HepG2 (cell line): ENCODE results near the gene ATP12A.

Experiments
- CHD2 ChIP-seq: IDR thresholded peaks from 2 replicates; pipeline ENCODE4 v1.6.1; 2011; ENCODE audit warnings: low read depth, low read length, improper control_type of control experiment
- EZH2 ChIP-seq: conservative IDR thresholded peaks from 2 replicates; pipeline ENCODE4 v1.6.1; 2012; ENCODE audit warnings: mild to moderate bottlenecking, low read depth, low read length, moderate library complexity
- JUNB ChIP-seq: sonication (generic); formaldehyde crosslinking; IDR thresholded peaks from 2 replicates; pipeline ENCODE4 v1.8.0; 2022; ENCODE audit warnings: missing genetic modification reagents, mild to moderate bottlenecking, borderline replicate concordance
- NR2C2 ChIP-seq: sonication (generic); formaldehyde crosslinking; IDR thresholded peaks from 2 replicates; pipeline ENCODE4 v1.4.0; 2020; ENCODE audit warnings: missing genetic modification reagents, mild to moderate bottlenecking, moderate library complexity, borderline replicate concordance
- SIX1 ChIP-seq: sonication (generic); formaldehyde crosslinking; IDR thresholded peaks from 2 replicates; pipeline ENCODE4 v1.4.0; 2020; ENCODE audit warnings: missing genetic modification reagents, borderline replicate concordance
- SMAD9 ChIP-seq: sonication (generic); formaldehyde crosslinking; IDR thresholded peaks from 2 replicates; pipeline ENCODE4 v1.5.1; 2020; ENCODE audit warnings: mild to moderate bottlenecking, missing genetic modification reagents
- TF ChIP-seq, protein P1 (sequence below): sonication (generic); formaldehyde crosslinking; IDR thresholded peaks from 2 replicates; pipeline ENCODE4 v1.5.0; 2020; ENCODE audit warnings: mild to moderate bottlenecking, missing genetic modification reagents, moderate library complexity
- TF ChIP-seq, protein P2 (sequence below): sonication (generic); formaldehyde crosslinking; IDR thresholded peaks from 2 replicates; pipeline ENCODE4 v1.4.0; 2020; ENCODE audit warnings: missing genetic modification reagents, borderline replicate concordance

DNA sequence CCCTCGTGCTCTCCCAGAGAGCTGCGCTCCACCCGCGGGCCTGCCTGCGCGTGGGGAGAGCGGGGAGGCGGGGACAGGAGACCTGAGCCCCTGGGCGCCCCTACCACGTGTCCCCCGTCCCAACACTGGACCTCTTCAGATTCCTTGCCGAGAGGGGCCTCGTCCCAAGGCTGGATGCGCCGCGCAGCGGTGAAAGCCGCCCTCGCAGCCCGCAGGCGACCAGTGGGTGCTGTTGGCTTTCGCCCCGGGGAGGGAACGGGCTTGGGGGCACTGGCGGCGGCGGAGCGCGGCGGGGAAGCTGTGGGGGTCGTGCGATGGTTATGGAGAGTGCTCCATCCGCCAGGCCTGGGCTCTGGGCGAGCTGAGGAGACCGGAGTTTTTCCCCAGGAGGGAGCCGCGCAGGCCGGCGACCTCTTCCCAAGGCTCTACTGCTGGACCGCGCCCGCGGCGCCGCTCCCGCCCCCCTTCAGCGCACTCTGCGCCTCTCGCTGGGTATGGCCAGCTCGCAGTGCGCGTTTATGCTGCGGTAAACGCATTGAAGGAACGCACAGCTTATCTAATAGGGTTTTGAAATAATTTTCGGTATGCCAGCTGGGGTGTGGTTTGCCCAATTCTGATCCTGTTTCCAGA is 66.5 kb downstream of the ATP12A start:
- TF ChIP-seq, protein P1, sequence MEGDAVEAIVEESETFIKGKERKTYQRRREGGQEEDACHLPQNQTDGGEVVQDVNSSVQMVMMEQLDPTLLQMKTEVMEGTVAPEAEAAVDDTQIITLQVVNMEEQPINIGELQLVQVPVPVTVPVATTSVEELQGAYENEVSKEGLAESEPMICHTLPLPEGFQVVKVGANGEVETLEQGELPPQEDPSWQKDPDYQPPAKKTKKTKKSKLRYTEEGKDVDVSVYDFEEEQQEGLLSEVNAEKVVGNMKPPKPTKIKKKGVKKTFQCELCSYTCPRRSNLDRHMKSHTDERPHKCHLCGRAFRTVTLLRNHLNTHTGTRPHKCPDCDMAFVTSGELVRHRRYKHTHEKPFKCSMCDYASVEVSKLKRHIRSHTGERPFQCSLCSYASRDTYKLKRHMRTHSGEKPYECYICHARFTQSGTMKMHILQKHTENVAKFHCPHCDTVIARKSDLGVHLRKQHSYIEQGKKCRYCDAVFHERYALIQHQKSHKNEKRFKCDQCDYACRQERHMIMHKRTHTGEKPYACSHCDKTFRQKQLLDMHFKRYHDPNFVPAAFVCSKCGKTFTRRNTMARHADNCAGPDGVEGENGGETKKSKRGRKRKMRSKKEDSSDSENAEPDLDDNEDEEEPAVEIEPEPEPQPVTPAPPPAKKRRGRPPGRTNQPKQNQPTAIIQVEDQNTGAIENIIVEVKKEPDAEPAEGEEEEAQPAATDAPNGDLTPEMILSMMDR = peak; percentile 15; the same call in 1 of the 2 replicates
- no peak for TF ChIP-seq SIX1 (CRISPR knock-in tag)
- TF ChIP-seq JUNB = no peak
- no peak for TF ChIP-seq EZH2
- TF ChIP-seq SMAD9 (CRISPR knock-in tag) = no peak
- no peak for TF ChIP-seq NR2C2 (CRISPR knock-in tag)
- TF ChIP-seq, protein P2, sequence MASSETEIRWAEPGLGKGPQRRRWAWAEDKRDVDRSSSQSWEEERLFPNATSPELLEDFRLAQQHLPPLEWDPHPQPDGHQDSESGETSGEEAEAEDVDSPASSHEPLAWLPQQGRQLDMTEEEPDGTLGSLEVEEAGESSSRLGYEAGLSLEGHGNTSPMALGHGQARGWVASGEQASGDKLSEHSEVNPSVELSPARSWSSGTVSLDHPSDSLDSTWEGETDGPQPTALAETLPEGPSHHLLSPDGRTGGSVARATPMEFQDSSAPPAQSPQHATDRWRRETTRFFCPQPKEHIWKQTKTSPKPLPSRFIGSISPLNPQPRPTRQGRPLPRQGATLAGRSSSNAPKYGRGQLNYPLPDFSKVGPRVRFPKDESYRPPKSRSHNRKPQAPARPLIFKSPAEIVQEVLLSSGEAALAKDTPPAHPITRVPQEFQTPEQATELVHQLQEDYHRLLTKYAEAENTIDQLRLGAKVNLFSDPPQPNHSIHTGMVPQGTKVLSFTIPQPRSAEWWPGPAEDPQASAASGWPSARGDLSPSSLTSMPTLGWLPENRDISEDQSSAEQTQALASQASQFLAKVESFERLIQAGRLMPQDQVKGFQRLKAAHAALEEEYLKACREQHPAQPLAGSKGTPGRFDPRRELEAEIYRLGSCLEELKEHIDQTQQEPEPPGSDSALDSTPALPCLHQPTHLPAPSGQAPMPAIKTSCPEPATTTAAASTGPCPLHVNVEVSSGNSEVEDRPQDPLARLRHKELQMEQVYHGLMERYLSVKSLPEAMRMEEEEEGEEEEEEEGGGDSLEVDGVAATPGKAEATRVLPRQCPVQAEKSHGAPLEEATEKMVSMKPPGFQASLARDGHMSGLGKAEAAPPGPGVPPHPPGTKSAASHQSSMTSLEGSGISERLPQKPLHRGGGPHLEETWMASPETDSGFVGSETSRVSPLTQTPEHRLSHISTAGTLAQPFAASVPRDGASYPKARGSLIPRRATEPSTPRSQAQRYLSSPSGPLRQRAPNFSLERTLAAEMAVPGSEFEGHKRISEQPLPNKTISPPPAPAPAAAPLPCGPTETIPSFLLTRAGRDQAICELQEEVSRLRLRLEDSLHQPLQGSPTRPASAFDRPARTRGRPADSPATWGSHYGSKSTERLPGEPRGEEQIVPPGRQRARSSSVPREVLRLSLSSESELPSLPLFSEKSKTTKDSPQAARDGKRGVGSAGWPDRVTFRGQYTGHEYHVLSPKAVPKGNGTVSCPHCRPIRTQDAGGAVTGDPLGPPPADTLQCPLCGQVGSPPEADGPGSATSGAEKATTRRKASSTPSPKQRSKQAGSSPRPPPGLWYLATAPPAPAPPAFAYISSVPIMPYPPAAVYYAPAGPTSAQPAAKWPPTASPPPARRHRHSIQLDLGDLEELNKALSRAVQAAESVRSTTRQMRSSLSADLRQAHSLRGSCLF (CRISPR knock-in tag) = no peak
- TF ChIP-seq CHD2 = no peak
